HG02840 (cell line): ENCODE measurements around the gene CEP95.

Experiments used
- ATAC-seq: cut with Tn5 transposase; IDR thresholded peaks from one replicate; pipeline ENCODE4 v1.9.1; 2021; ENCODE audit warnings: mild to moderate bottlenecking, moderate library complexity, moderate number of reproducible peaks; ENCODE audit not compliant: unreplicated experiment, low FRiP score

Gene CEP95

DNA sequence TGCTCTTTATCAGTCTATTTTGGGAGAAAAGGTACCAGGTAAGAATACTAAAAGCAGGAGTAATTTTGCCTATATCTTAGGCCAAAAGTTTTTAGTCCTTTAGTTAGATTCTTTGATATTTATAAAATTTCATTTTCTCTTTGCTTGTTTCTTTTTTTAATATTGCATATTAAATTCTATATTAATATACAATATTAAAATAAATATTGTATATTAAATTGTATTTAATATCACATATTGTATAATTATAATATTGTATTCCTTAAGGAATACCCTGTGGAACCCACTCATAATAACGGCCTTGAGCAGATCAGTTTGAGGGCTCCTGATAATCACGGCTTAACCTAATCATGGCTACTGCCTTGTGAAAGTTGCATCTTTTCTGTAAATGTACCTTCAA is 1.9 kb downstream of the CEP95 start:
- no peak for ATAC-seq

DNA sequence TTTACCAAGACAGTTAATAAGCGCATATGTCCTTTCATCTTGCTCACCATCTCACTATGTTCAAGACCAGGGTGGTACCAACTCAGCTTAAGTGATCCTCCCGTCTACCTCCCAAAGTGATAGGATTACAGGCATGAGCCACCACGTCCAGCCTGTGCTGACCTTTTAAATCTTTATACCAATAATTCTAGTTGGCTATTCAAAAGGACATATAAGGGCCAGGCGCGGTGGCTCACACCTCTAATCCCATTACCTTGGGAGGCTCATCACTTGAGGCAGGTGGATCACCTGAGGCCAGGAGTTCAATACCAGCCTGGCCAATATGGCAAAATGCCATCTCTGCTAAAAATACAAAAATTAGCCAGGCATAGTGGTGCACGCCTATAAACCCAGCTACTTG is 2.4 kb downstream of the CEP95 start:
- ATAC-seq = no peak

DNA sequence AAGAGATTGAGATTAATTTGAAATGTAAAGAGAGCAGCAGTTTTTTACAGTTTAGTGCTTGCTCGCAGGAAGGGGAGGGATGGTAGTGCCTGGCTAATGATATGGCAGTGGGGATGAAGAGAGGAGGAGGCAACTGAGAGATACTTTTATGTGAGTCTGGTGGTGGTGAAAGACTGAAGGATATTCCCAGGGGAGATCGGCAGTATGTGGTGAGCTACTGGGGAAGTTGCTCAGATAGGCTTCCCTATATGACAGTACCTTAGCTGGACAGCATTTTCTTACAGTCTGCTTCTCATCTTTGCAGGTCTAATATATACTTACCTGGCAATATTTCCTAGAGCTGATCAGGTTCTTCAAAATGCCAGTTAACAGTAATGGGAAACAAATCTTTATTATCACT is 8.6 kb downstream of the CEP95 start:
- no peak for ATAC-seq

DNA sequence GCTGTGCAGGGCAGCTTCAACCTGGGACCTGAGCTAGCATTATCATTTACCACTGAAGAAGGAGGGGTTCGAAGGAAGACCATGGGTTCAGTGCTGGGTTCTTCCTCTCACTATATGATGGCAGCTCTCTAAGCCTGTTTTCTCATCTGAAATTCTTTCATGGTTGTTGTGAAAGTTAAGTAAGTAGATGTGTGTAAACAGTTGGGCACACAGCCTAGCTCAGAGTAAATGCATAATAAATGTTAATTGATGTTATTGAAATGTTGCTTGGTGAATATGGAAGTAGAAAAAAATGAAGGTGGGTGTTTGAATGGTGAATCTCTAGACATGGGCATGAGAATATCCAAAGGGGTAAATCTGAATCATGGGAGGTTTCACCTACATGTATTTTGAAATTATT is 9.1 kb downstream of the CEP95 start:
- ATAC-seq = no peak

DNA sequence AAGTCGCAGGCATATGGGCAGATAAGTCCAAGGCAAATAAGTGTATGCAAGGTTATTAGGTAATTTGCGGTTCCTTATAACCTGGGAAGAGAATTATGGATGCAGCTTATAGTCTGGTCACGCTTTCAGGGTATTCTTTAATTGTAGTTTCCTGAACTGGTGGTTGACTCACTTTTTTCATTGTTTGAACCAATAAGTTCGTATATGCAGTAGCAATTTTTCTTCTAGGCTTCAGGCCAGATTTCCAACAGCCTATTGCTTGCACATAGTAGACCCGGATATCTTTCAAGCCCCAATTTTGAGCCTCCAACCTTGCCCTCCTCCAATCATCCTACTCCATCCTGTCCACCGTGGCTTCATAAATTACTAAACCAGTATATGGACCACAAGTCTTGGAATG is 12.8 kb downstream of the CEP95 start:
- ATAC-seq = no peak

DNA sequence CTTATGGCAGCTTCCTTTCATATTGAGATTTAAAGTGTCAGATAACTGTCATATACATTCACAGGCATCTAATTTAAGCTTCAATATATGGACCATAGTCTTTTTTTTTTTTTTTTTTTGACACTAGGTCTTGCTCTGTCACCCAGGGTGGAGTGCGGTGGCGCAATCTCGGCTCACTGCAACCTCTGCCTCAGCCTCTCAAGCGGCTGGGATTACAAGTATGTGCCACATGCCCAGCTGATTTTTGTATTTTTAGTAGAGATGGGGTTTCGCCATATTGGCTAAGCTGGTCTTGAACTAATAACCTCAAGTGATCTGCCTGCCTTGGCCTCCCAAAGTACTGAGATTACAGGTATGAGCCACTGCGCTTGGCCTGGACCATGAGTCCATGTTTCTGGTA is 13.6 kb downstream of the CEP95 start:
- ATAC-seq = no peak

GRCh38 chr17:64527914-64528313 is 21.1 kb downstream of the CEP95 start:
- no peak for ATAC-seq

GRCh38 chr17:64529221-64529620 is 22.4 kb downstream of the CEP95 start:
- ATAC-seq = no peak

DNA sequence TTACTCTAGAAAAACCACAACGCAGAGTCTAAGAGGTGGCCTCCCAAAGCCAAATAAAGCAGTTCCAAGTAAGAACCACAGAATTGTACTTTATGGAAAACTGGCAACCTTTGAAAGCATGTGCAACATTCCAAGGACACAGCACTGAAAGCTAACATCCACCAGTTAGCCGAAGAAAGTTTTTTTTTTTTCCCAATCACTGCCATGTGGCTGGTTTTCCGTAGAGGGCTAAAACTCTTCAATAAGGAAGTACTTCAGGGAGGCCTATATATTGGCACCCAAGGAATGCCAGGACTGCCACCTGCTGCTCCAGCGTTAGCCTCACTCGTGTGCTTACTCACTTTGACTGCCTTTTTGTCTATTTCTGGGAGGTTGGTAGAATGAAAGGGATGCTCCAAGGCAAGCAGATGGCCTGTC is 25.2 kb downstream of the CEP95 start:
- no peak for ATAC-seq

GRCh38 chr17:64532409-64532808 is 25.6 kb downstream of the CEP95 start:
- ATAC-seq = no peak

- ATAC-seq = no peak
Measured at GRCh38 chr17:64533784-64534183, 27.0 kb downstream of the CEP95 start.

- no peak for ATAC-seq
Measured at GRCh38 chr17:64534187-64534586, 27.4 kb downstream of the CEP95 start.

DNA sequence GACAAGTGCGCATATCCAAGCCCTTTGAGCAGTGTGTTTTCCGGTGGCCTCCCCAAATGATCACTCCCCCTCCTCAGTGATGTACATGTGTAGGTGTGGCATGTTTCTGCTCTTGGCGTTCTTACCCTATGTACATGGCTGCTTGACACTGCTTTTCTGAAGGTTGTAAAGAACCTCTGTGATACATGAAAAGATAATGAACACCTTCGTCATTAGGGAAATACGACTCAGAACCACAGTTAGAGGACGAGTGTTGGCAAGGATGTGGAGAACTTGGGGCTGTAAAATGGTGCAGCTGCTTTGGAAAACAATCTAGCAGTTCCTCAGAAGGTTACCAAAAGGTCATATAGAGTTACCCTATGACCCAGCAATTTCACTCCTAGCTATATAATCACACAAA is 28.6 kb downstream of the CEP95 start:
- ATAC-seq = no peak

DNA sequence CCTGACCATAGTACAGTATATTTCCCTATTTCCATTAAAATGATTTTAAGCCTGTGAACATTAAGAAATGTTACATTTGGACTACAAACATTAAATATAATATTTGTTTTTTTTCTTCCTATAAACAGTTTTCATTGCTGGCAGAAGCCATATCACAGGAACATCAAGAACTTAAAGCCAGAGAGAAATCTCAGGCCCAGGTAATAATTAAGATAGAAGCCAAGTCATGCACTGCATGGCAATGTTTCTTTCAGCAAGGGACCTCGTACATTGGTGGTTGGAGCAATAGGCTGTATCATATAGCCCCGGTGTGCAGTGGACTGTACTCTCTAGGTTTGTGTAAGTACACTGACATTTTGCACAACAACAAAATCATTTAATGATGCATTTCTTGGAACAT is 30.1 kb downstream of the CEP95 start:
- ATAC-seq = no peak

GRCh38 chr17:64537488-64537887 is 30.7 kb downstream of the CEP95 start:
- ATAC-seq = no peak

DNA sequence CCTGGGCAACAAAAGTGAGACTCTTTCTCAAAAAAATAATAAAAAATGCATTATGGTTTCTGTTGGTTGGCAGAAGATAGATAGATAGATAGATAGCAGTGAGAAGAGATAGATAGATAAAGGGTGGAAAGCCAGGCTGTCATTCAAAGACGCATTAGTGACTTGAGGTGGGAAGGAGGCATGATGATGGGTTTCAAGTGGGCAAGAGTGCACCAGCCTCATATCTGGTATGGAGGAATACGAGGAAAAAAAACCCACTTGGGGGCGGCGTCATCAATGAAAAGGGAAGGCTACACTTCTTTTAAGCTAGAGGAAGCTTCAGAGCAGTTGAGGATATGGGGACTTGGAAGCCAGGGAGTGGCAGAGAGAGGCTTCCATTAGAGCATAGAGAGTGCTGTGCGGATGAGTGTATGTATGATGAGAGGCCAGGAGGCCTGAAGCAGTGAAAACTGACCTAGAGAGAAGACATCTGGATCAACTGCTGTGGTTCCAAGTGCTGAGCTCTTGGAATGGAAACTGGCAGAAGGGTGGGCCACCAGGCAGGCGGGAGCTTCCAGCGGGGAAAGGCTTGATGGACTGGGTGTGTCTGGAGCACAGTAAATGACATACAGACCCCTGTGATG is 31.8 kb downstream of the CEP95 start:
- ATAC-seq = no peak

DNA sequence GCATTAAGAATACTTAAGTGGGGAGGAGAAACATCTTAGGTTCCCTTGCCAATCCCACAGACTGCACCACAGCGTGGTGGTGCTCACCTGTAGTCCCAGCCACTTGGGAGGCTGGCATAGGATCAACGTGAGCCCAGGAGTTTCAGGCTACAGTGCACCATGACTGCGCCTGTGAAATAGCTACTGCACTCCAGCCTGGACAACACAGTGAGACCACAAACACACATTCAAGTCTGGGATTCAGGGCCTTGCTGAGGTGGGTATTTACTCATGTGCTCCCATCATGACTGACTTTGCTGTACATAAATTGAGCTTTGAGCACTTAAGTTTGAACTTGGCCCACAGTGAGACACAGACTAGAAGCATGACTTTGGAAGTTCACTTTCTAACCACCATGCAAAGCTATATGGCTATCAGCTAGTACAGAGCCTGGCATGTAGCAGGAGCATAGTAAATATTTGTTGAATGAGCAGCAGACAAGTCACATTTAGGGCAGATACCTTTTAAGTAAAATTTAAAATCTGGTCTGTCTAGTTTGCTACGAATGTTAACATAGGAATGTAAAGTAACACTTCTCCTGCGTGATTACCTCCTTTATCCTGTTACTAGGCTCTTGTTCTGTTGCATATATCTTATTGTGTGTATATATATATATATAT is 33.5 kb downstream of the CEP95 start:
- no peak for ATAC-seq

DNA sequence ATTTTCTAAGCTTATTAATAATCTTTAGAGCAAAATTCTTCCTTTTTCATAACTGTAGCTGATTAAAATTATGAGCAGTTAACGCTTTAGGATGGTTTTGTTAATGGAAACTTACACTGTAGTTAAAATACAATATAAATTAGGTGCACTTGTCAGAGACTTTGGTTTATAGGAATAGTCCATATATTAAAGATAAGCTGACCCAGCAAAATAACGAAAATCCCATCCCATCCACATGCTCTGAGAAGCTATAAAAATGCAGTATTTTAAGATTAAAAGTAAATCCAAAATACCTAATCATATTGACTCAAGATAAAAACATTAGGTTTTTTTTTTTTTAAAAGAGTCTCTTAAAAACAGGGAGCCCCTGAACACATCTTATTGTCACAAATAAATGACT is 38.0 kb downstream of the CEP95 start:
- ATAC-seq = no peak

DNA sequence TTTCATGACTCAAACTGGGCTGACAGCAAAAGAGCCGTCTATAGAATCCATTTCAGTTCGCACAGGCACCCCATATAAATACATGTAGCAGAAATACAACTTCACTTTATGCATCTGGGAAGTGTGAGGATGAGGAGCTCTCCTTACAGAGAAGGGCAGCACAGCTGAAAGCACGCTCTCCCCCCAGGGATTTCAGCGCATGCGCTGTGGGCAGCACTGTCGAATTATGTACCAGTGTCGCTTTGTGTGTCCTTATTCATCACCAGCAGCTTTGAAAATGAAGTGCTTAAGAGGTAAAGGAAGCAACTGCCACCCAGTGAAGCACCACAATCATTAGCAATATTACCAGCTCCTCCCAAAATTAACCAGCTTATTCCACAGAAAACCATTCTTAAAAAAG is 39.9 kb downstream of the CEP95 start:
- ATAC-seq = no peak

DNA sequence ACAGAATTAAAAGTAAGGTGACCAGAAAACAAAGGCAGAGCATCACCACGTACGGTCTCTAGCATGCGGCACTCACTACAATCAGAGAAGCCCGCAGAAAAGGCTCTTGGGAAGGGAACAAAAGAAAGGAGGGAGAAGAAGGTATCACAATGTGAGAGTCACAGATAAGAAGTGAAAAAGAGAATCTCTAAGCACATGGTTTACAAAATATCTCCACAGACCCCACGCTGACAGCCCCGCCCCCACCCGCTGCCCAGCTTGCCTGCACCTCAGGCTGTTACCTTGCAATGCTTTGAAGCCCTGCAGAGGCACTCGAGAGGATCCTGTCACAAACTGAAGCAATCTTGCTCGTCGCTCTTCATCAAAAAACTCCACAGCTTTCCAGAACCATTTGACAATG is 40.5 kb downstream of the CEP95 start:
- ATAC-seq = no peak

- no peak for ATAC-seq
Measured at GRCh38 chr17:64551461-64551860, 44.7 kb downstream of the CEP95 start.

GRCh38 chr17:64554028-64554637 is 47.4 kb downstream of the CEP95 start:
- ATAC-seq = no peak
